Measurements from ENCODE around the gene PDLIM5. TPM values are rescaled to one million over a fixed set of nuclear protein-coding genes. Genes with fewer than 3 reads are reported as not detected.

The PDLIM5 gene
- total RNA-seq, 1 experiment from 2014 or later: 44.7 TPM

DNA sequence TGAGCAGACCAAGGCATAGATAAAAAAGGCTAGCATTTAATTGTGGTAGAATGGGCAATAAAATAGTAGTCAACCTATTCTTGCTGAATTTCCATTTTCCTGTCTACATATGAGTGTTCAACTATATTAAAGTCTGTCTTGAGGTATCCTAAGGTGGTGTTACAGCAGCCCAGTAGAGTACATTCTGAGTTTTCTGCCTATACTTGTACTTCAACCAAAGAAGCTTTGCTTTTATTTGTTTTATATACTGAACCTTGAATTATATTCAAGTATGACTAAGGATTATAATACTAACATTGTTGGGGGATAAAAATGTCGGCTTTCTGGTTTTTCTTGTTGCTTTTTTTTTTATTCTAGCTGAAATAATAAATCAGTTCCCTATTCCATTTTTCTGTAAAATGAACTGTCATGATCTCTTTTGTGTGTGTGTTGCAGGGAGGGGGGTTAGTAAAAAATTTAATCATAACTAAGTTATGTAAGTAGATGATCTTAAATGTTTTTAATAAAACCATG is 106.7 kb downstream of the PDLIM5 start:
- DNase-seq (ENCODE audit: low read depth, low spot score): no peak
- BruUV-seq (replicated peaks): no TSS peak
- no peak for ATAC-seq
- Histone ChIP-seq H3K4me3 (ENCODE audit: low read depth in 2 of 2, low read length in 2 of 2) (no peak overlapping the region), H3K27ac (ENCODE audit: low read length) (no peak overlapping the region), H3K36me3 (ENCODE audit: control insufficient read depth, insufficient read depth, low read length) (no peaks in the 10 kb centered on the region; the same call in 1 of the 2 replicates), H3K27me3 (ENCODE audit: control insufficient read depth, insufficient read depth, low read length) (no peaks in the 10 kb centered on the region), H3K9me3 (ENCODE audit: control insufficient read depth, insufficient read depth, low read depth, low read length) (no peaks in the 10 kb centered on the region), H3K4me1 (ENCODE audit: control insufficient read depth, insufficient read depth, low read length) (peaks cover 4% of the 10 kb centered on the region; the same call in 1 of the 2 replicates)
- no peak for TF ChIP-seq SIN3A (IDR thresholded peaks at IDR 0.05; ENCODE audit: borderline replicate concordance, insufficient read depth, low read depth, low read length)
- TF ChIP-seq, protein P1, sequence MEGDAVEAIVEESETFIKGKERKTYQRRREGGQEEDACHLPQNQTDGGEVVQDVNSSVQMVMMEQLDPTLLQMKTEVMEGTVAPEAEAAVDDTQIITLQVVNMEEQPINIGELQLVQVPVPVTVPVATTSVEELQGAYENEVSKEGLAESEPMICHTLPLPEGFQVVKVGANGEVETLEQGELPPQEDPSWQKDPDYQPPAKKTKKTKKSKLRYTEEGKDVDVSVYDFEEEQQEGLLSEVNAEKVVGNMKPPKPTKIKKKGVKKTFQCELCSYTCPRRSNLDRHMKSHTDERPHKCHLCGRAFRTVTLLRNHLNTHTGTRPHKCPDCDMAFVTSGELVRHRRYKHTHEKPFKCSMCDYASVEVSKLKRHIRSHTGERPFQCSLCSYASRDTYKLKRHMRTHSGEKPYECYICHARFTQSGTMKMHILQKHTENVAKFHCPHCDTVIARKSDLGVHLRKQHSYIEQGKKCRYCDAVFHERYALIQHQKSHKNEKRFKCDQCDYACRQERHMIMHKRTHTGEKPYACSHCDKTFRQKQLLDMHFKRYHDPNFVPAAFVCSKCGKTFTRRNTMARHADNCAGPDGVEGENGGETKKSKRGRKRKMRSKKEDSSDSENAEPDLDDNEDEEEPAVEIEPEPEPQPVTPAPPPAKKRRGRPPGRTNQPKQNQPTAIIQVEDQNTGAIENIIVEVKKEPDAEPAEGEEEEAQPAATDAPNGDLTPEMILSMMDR (IDR thresholded peaks at IDR 0.05): no peak
- TF ChIP-seq POLR2AphosphoS5 (IDR thresholded peaks at IDR 0.05; ENCODE audit: low read depth, low read length): no peak
- TF ChIP-seq, protein P2, sequence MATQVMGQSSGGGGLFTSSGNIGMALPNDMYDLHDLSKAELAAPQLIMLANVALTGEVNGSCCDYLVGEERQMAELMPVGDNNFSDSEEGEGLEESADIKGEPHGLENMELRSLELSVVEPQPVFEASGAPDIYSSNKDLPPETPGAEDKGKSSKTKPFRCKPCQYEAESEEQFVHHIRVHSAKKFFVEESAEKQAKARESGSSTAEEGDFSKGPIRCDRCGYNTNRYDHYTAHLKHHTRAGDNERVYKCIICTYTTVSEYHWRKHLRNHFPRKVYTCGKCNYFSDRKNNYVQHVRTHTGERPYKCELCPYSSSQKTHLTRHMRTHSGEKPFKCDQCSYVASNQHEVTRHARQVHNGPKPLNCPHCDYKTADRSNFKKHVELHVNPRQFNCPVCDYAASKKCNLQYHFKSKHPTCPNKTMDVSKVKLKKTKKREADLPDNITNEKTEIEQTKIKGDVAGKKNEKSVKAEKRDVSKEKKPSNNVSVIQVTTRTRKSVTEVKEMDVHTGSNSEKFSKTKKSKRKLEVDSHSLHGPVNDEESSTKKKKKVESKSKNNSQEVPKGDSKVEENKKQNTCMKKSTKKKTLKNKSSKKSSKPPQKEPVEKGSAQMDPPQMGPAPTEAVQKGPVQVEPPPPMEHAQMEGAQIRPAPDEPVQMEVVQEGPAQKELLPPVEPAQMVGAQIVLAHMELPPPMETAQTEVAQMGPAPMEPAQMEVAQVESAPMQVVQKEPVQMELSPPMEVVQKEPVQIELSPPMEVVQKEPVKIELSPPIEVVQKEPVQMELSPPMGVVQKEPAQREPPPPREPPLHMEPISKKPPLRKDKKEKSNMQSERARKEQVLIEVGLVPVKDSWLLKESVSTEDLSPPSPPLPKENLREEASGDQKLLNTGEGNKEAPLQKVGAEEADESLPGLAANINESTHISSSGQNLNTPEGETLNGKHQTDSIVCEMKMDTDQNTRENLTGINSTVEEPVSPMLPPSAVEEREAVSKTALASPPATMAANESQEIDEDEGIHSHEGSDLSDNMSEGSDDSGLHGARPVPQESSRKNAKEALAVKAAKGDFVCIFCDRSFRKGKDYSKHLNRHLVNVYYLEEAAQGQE (IDR thresholded peaks at IDR 0.05; ENCODE audit: insufficient read depth in 1 of 2, low read depth in 2 of 2, low read length in 1 of 2): no peak
- TF ChIP-seq TCF7L2 (IDR thresholded peaks at IDR 0.05; ENCODE audit: low read depth, low read length): no peak
- CTCF ChIA-PET: no interaction called here
- intact Hi-C loops (cut with micrococcal nuclease; ENCODE audit: unreplicated experiment): no loop called here
- POLR2A ChIA-PET: no interaction called here
- in situ Hi-C loops (cut with HindIII; ENCODE audit: low pct_unique_long_range_greater_than_20kb, low sequenced_read_pairs): no loop called here

DNA sequence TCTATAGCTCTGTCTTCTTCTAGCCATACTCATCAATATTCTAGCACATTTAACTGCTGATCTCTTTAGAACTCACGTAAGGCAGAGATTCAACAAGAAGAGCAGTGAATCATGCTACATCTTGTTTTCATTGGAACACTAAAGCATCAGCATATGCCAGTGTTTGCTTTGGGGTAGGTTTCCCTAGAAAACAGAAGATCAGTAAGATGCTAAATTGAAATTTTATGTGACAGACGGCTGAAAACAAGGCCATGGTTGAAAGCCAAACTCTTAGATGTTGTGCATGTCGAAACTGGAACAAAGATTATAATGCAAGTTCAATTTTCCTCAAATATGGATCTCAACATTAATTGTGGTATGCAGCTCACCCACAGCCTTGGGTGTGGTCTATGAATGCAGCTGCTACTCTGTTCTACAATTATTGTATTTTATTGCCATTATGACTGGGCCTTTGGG is 107.6 kb downstream of the PDLIM5 start:
- Histone ChIP-seq H3K27ac (ENCODE audit: low read length) (no peak overlapping the region), H3K9me3 (ENCODE audit: control insufficient read depth, insufficient read depth, low read depth, low read length) (no peaks in the 10 kb centered on the region), H3K4me3 (ENCODE audit: low read depth in 2 of 2, low read length in 2 of 2) (no peak overlapping the region), H3K27me3 (ENCODE audit: control insufficient read depth, insufficient read depth, low read length) (no peaks in the 10 kb centered on the region), H3K4me1 (ENCODE audit: control insufficient read depth, insufficient read depth, low read length) (peaks cover 4% of the 10 kb centered on the region; the same call in 1 of the 2 replicates), H3K36me3 (ENCODE audit: control insufficient read depth, insufficient read depth, low read length) (no peaks in the 10 kb centered on the region; the same call in 1 of the 2 replicates)
- DNase-seq (ENCODE audit: low read depth, low spot score) (no peak), ATAC-seq (no peak)
- POLR2A ChIA-PET: no interaction called here
- no TSS peak for BruUV-seq (replicated peaks)
- in situ Hi-C loops (cut with HindIII; ENCODE audit: low pct_unique_long_range_greater_than_20kb, low sequenced_read_pairs) (no loop called here), intact Hi-C loops (cut with micrococcal nuclease; ENCODE audit: unreplicated experiment) (no loop called here)
- TF ChIP-seq POLR2AphosphoS5 (IDR thresholded peaks at IDR 0.05; ENCODE audit: low read depth, low read length) (no peak), SIN3A (IDR thresholded peaks at IDR 0.05; ENCODE audit: borderline replicate concordance, insufficient read depth, low read depth, low read length) (no peak), TCF7L2 (IDR thresholded peaks at IDR 0.05; ENCODE audit: low read depth, low read length) (no peak)
- TF ChIP-seq, protein P1 (IDR thresholded peaks at IDR 0.05): no peak
- TF ChIP-seq, protein P2 (IDR thresholded peaks at IDR 0.05; ENCODE audit: insufficient read depth in 1 of 2, low read depth in 2 of 2, low read length in 1 of 2): no peak
- CTCF ChIA-PET: no interaction called here
